GM21360 (cell line): Measurements from ENCODE around the gene RNF126.
"Not testable (repeated sequence)": the region's sequence is repeated elsewhere in the genome, so short reads cannot be mapped to it uniquely, and the experiment has no call there.

ENCODE experiments used
- ATAC-seq: cut with Tn5 transposase; IDR thresholded peaks from one replicate; pipeline ENCODE4 v1.9.1; 2021; ENCODE audit warnings: mild to moderate bottlenecking, moderate library complexity; ENCODE audit not compliant: unreplicated experiment

The RNF126 gene

DNA sequence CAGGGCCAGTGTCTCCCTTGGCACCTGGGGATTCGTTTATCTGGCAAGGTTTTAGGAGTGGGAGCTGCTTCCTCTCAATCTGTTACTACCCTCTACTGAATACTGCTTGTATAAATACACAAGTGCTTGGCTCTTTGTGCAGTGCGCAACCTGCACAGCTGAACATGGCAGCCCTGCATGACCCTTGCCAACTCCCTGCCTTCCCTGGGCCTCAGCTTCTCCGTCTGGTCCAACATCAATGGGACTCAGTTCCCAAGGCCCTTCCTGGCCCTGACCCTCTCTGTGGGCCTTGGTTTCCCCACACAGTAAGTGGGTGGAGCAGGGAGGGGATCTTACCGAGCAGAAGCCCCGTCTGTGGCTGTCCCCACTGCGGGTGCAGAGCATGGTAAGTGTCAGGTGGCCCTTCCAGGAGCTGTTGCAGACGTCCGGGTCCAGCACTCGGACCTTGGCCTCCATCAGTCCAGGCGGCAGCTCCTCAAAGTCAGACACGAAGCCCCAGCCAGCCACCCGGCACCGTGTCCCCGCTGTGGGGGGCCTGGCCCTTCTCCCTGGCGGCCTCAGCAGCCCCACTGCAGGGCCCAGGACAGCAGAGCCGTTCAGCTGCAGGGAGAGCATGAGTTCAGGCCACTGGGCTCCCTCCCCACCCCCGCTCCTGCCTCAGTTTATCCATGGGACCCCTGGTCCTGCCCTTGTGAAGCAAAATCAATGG is 23.7 kb upstream of the RNF126 start:
- ATAC-seq, result no peak

DNA sequence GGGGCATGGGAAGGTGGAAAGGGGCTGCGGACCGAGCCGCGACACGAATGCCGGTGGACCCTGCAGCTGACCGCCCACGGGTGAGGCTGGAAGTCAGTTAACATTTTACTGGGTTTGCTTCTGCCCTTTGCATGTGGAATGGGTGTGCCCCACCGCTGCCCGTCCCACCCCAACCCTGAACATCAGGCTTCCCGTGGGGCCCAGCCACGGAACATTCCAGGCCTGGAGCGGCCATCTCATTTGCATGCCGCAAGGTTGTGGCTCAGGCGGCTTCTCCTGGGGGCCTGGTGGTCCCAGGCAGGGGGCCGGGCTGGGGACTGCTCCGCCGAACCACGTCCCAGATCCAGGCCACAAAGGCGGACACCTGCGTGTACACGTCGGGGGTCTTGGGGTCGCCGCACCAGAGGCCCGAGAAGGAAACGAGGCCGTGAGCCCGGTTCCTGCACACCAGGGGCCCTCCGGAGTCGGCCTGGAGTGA is 22.5 kb upstream of the RNF126 start:
- no peak for ATAC-seq

DNA sequence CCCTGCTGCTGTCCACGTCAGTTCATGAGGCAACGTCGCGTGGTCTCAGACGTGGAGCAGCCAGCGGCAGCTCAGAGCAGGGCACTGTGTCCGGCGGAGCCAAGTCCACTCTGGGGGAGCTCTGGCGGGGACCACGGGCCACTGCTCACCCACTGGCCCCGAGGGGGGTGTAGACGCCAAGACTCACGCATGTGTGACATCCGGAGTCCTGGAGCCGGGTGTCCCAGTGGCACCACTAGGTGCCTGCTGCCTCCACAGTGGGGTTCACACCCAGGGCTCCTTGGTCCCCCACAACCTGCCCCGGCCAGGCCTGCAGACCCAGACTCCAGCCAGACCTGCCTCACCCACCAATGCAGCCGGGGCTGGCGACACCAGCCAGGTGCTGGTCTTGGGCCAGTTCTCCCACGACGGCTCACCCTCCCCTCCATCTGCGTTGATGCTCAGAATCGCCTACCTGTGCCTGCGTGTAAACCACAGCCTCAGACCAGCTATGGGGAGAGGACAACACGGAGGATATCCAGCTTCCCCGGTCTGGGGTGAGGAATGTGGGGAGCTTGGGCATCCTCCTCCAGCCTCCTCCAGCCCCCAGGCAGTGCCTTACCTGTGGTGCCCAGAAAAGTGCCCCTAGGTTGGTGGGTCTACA is 19.8 kb upstream of the RNF126 start:
- ATAC-seq, result no peak

DNA sequence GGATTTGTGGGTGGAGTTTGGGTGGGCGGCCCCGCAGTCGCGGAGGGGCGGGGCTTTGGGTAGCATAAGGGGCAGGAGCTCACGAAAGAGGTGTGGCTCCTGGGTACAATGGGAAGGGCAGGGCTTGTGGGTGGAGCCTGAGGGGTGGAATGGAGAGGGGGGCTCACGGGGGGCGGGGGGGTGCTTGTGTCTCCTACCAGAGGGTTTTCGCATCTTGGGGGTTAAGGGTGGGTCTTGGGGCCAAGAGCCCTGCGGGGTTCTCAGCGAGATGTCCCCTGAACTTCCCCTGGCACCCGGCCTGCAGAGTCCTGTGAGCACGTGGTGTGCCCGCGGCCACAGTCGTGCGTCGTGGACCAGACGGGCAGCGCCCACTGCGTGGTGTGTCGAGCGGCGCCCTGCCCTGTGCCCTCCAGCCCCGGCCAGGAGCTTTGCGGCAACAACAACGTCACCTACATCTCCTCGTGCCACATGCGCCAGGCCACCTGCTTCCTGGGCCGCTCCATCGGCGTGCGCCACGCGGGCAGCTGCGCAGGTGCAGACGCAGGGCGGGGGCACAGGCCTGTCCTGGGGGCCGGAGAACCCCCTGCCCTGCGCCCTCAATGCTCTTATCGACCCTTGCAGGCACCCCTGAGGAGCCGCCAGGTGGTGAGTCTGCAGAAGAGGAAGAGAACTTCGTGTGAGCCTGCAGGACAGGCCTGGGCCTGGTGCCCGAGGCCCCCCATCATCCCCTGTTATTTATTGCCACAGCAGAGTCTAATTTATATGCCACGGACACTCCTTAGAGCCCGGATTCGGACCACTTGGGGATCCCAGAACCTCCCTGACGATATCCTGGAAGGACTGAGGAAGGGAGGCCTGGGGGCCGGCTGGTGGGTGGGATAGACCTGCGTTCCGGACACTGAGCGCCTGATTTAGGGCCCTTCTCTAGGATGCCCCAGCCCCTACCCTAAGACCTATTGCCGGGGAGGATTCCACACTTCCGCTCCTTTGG is 18.3 kb upstream of the RNF126 start:
- no peak for ATAC-seq

DNA sequence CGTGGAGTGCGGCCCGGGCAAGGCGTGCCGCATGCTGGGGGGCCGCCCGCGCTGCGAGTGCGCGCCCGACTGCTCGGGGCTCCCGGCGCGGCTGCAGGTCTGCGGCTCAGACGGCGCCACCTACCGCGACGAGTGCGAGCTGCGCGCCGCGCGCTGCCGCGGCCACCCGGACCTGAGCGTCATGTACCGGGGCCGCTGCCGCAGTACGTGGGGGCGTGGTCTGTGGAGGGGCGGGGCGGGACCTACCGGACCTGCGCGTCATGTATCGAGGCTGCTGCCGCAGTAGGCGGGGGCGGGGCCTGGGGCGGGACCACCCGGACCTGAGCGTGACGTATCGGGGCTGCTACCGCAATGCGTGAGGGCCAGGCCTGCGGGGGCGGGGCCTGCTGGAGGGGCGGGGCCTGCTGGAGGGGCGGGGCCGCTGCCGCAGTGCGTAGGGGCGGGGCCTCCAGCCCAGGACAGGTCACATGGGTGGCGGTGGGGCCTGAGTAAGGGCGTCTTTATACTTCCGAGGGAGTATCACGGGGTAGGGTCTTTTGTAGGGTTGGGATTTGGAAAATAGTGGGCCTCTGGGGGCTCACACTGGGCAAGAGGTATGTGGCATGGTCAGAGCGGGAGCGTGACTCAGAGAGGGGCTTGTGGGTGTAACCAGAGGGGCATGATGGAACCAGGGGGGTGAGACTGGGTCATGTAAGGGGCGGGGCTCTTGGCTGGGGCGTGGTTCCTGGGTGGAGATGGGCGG is 17.4 kb upstream of the RNF126 start:
- ATAC-seq, result peak; percentile 67

DNA sequence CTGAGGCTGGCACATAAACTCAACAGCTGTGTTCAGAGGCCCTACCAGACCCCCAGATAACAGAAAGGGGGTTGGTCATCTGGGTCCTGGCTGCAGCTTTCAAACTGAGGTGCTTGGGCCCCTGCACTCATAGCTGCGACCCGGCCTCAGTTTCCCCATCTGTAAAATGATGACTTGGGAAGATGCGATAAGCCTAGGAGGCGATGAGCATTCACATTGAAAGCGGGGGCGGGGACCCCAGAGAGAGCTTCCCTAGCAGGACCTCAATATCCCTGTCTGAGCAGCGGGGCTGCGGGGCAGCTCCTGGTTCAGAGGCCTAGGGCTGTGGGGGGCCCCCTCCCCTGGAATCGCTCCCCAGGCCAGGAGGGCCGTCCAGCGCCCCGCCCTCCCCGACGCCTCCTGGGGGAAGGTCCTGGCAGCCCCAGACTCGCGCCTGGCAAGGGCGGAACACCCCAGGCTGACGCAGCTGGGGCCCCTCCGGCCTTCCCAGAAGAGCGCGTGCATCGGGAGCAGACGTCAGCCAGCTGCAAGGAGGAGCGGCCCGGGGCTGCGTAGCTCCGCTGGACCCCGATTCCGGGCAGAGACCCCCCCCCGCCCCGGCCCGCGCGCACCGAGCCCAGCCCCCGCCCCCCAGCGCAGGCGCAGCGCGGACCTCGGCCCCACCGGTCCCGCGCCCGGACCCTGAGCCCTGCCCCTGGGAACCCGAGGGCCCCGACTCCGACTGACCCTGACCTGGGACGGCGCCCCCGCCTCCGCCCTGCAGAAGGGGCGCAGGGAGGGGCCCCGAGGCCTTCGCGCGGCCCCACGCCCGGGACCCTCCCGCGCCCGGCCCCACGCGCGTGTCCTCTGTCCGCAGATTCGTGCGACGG is 16.6 kb upstream of the RNF126 start:
- peak; percentile 14 for ATAC-seq

DNA sequence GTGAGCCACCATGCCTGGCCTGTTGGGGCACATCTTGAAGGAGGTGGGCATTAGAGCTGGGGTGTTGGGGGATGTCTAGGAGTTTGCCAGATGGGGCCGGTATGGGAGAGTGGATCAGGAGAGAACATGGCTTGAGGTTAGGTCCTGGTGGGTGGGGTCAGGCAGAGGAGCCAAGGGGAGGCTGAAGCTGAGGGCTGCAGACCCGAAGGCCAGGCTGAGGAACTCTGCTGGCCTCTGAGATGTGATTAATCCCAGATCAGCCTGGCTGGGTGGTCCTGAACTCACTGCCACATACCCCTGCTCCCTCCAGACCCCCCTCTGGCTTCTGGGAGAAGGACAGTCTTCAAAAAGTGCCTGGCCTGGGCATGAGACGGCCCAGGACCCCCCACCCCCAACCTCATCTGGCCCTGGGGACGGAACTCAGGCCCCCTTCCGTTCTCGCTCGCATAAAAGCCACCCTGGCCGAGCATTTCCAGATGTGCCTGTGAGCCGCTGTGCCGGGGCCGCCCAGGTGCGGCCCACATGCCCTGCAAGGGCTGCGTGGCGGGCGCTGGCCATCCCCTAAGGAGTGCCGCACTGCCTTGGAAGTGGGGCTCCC is 15.9 kb upstream of the RNF126 start:
- ATAC-seq, result no peak

DNA sequence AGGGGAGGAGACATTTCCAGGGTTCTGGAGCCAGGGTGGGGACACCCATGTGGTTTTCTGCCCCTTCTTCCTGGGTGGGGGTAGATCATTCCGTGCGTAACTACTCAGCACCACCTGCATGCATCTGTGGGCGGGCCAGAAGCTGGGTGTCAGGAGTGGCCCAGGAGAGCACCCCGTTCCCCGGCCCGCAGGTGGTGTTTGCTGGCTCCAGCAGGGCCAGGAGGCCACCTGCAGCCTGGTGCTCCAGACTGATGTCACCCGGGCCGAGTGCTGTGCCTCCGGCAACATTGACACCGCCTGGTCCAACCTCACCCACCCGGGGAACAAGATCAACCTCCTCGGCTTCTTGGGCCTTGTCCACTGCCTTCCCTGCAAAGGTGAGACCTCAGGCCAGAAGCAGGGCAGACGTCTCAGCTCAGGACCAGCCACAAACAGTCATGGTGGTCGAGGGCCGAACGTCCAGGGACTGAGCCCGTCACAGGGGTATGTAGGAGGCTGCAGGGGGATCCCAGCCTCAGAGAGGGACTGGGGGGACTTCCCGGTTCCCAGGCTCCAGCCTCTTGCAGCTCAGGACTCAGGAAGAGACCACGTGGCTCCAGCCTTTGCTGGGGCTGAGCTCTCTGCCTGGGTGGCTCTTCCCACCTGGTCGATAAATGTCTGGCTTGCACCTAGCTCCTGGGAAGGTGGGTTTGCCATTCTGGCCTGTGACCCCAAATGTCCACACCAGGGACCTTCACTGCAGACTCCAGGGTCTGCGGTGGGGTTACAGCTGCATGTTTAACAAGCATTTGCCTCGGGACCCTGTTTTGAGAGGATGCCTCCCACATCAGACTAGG is 14.8 kb upstream of the RNF126 start:
- no peak for ATAC-seq

DNA sequence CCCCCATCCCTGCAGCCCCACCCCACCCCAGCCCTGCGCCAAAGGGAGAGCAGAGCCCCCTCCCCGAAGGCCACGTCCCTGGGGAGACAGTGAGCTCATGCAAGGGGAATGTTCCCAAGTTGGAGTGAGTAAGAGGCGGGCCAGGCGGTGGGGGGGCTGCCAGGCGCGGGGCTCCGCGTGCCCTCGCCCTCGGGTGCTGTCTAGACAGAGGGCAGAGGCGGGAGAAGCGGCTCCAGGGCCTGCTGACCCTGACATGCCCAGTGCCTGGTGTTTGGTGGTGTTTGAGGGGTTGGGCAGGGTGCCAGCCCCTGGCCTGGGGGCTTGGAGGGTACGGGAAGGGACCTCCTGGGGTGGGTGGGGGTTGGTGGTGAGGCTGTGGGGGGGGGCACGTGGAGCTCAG is 14.2 kb upstream of the RNF126 start:
- ATAC-seq, result no peak

DNA sequence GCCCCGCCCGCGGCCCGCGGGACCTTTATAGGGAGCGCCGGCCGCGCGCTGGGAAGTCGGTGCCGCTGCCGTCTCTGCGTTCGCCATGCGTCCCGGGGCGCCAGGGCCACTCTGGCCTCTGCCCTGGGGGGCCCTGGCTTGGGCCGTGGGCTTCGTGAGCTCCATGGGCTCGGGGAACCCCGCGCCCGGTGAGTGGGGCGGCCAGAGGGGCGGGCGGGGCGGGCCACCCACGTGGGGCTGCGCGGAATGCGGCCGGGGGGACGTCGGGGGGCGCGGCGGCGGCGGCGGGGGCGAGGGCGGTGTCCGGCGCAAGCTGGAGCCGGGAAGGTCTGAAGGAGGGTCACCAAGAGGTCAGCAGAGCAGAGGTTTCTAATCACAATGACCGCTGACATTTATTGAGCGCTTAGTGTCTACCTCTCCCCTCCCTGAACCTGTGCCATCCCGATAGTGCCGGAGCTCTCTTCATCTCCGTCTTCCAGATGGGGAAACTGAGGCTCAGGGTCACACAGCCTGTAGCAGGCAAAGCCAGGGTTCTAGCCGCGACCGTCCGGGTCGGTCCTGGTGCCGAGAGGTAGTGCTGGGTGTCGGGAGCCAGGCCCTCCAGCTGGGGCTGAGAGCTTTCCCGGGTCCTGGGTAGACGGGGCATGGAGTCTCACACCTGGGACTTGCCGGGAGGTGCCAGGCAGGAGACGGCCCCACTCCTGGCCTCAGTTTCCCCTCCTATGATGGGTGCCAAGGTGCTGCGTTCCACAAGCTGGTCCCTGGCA is 13.5 kb upstream of the RNF126 start, which contains the start of gene FSTL3:
TSS of gene FSTL3 (plus strand) at position 54 of the 767 bp plus-strand sequence. CDS start at position 86, 32 bp downstream.
- ATAC-seq, result no peak

DNA sequence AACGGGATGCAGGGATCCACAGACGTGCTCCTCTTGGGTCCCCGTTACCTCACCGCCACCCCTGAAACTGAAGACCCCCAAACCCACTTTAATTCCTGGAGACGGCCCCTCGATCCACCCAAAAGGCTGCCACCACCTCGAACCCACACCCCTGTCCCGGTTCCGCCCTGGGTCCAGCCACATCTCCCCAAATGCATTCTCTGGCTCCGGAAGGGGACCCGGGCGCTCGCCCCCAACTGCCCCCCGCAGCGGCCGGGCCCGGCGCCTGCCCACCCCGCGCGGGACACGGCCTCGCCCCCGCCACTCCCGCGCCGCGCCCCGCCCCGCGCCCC is 13.0 kb upstream of the RNF126 start:
- no peak for ATAC-seq

DNA sequence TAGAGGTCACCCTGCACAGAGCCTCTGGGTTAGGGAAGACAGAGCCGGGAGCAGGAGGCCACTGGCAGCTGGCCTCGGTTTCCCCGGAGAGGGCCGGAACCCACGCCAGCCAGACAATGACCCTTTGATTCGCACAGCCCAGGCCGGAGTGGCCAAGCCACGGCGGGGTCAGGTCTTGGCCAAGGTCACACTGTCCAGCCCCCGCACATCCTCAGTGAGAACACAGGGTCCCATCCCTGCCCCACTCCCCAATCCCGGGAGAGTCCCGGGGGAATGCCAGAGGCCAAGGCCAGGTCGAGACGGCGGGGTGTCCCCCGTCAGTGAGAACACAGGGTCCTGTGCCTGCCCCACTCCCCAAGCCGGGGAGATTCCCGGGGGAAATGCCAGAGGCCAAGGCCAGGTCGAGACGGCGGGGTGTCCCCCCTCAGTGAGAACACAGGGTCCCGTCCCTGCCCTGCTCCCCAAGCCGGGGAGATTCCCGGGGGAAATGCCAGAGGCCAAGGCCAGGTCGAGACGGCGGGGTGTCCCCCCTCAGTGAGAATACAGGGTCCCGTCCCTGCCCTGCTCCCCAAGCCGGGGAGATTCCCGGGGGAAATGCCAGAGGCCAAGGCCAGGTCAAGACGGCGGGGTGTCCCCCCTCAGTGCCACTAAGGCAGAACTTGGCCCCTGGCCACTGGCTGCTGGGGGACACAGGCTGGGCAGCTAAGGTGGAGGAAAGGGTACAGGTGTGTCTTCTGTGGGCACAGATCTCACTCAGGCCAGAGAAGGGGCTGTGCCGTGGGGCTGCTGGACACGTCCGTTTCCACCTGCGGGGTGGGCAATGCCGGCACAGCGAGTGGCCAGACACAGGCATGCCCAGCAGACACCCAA is 11.5 kb upstream of the RNF126 start:
- ATAC-seq, result no peak

DNA sequence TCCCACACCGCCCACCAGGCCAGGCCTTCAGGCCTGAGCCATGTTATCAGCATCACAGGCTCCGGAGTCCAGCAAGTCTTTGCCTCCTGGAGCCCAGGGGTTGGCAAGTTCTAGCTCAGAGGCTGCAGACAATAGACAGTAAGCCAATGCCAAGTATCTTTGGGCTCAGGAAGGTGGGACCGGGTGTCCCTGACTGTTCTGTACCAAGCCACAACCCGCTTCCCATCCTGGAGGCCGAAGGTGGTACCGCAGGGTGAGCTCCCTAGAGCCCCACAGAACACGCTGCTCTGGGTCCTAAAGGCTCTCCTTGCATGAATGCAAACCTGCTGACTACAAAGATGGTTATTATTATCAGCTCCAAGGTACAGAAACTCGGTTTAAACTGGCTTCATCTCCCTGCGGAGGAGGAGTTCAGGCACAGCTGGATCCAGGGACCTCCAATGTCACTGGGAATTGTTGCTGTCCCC is 7.6 kb upstream of the RNF126 start:
- ATAC-seq, result no peak

DNA sequence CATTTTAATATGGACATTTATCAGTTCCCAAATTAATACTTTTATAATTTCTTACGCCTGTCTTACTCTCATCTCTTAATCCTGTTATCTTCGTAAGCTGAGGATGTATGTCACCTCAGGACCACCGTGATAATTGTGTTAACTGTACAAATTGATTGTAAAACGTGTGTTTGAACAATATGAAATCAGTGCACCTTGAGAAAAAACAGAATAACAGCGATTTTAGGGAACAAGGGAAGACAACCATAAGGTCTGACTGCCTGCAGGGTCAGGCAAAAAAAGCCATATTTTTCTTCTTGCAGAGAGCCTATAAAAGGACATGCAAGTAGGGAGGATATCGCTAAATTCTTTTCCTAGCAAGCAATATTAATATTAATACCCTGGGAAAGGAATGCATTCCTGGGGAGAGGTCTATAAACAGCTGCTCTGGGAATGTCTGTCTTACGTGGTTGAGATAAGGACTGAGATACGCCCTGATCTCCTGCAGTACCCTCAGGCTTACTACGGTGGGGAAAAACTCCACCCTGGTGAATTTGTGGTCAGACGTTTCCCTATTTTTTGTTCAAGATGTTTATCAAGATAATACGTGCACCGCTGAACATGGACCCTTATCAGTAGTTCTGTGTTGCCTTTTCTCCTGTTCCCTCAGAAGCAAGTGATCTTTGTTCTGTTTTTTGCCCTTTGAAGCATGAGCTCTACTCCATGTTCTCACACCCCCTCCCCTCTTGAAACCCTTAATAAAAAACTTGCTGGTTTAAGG is 5.8 kb upstream of the RNF126 start:
- not testable (repeated sequence) for ATAC-seq

DNA sequence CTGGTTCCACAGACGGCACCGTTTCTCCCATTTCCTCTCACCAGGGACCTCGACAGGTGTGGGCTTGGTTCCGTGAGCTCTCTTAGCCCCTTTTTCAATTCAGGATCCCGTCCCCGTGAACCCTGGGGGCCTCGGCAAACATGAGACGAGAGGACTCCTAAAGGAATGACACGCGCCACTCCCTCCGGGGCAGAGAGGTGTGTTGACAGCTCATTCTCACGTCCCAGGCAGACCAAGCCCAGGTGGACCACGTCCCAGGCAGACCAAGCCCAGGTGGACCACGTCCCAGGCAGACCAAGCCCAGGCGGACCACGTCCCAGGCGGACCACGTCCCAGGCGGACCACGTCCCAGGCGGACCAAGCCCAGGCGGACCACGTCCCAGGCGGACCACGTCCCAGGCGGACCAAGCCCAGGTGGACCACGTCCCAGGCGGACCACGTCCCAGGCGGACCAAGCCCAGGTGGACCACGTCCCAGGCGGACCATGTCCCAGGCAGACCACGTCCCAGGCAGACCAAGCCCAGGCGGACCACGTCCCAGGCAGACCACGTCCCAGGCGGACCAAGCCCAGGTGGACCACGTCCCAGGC is 4.1 kb upstream of the RNF126 start:
- not testable (repeated sequence) for ATAC-seq
